Endothelial cell of umbilical vein (primary cell): Measurements from ENCODE around the gene LCE2A. TPM values are rescaled to one million over a fixed set of nuclear protein-coding genes. Genes with fewer than 3 reads are reported as not detected.

Experiments
- BruUV-seq: library from RNA; stranded (reverse); fragments of 400-500 nt; replicated peaks from 2 replicates; lab custom pipeline; 2021; lab: Mats Ljungman, UMichigan
- CTCF ChIA-PET: fragments of 300-600, 350-600 bp; sonication (Branson Sonifier 250); formaldehyde crosslinking; loops from one replicate; lab custom pipeline; 2021; ENCODE audit warnings: antibody characterized with exemption, inconsistent platforms; lab: Charles Lee
- POLR2A ChIA-PET: fragments of 300-600, 350-600 bp; sonication (Branson Sonifier 250); formaldehyde crosslinking; loops from one replicate; lab custom pipeline; 2021; ENCODE audit warnings: antibody characterized with exemption, inconsistent platforms; lab: Charles Lee
- DNase-seq: peaks from one replicate; pipeline ENCODE4 v3.0.0-alpha.2; 2011; ENCODE audit warnings: low read depth, low spot score
- FAIRE-seq: peaks from 2 replicates; lab custom pipeline; 2011; peaks lifted over from hg19 to GRCh38; lab: Jason Lieb, UNC
- H2AFZ ChIP-seq: 2 replicates; pipeline ENCODE4 v1.6.0; 2012; ENCODE audit warnings: low read depth, low read length, control low read depth, inconsistent platforms
- H3K27ac ChIP-seq: 2 replicates; pipeline ENCODE4 v1.5.1; 2011; ENCODE audit warnings: low read depth, mild to moderate bottlenecking, control low read depth, low read length, moderate library complexity; ENCODE audit not compliant: insufficient read depth
- H3K27me3 ChIP-seq, 2 experiments: 2 replicates each; pipeline versions ENCODE4 v1.6.0 to v1.6.1; 2011; ENCODE audit warnings: low read length in 2 of 2, mixed read lengths in 1 of 2; ENCODE audit not compliant: control insufficient read depth in 2 of 2, insufficient read depth in 2 of 2
- H3K36me3 ChIP-seq, 2 experiments: 2 replicates in 1 of 2; 3 replicates in 1 of 2; pipeline ENCODE4 v1.5.1; 2011; ENCODE audit warnings: low read length in 2 of 2, mild to moderate bottlenecking in 1 of 2, moderate library complexity in 1 of 2; ENCODE audit not compliant: control insufficient read depth in 2 of 2, insufficient read depth in 2 of 2; ENCODE audit errors: extremely low read depth in 1 of 2
- H3K4me1 ChIP-seq: 3 replicates; pipeline ENCODE4 v1.5.1; 2011; ENCODE audit warnings: mild to moderate bottlenecking, low read length; ENCODE audit not compliant: control insufficient read depth, insufficient read depth; ENCODE audit errors: extremely low read depth
- H3K4me2 ChIP-seq: 2 replicates; pipeline ENCODE4 v1.6.1; 2011; ENCODE audit warnings: low read length, control low read depth, mixed read lengths; ENCODE audit not compliant: insufficient read depth
- H3K4me3 ChIP-seq, 3 experiments: fragments of 200-600 bp in 1 of 3; sonication (generic), shearing (Covaris generic) in 1 of 3; replicated peaks in 1 of 3; 2 replicates each; pipeline ENCODE4 v1.5.1; 2011 to 2016; ENCODE audit warnings: control low read depth in 3 of 3, low read length in 3 of 3, mild to moderate bottlenecking in 2 of 3, inconsistent platforms in 1 of 3, low read depth in 1 of 3, moderate library complexity in 1 of 3; ENCODE audit not compliant: insufficient read depth in 1 of 3
- H3K79me2 ChIP-seq: 2 replicates; pipeline ENCODE4 v1.6.0; 2012; ENCODE audit warnings: low read length, inconsistent platforms; ENCODE audit not compliant: control insufficient read depth, insufficient read depth
- H3K9ac ChIP-seq: replicated peaks from 2 replicates; pipeline ENCODE3; 2011; ENCODE audit warnings: low read length, control low read depth; ENCODE audit not compliant: insufficient read depth; ENCODE audit errors: extremely low read depth
- H3K9me1 ChIP-seq: replicated peaks from 3 replicates; pipeline ENCODE4 v1.6.0; 2011; ENCODE audit warnings: mild to moderate bottlenecking, low read length; ENCODE audit not compliant: control insufficient read depth, insufficient read depth; ENCODE audit errors: extremely low read depth
- H3K9me3 ChIP-seq: replicated peaks from 2 replicates; pipeline ENCODE4 v1.5.1; 2012; ENCODE audit warnings: low read length, inconsistent platforms; ENCODE audit not compliant: control insufficient read depth, insufficient read depth
- H4K20me1 ChIP-seq: replicated peaks from 2 replicates; pipeline ENCODE3; 2011; ENCODE audit warnings: mild to moderate bottlenecking, low read length; ENCODE audit not compliant: control insufficient read depth, insufficient read depth; ENCODE audit errors: extremely low read depth
- EZH2 ChIP-seq: IDR thresholded peaks from 2 replicates; pipeline ENCODE4 v1.6.1; 2012; ENCODE audit warnings: borderline replicate concordance, low read depth, mild to moderate bottlenecking, moderate library complexity, low read length, inconsistent platforms; ENCODE audit not compliant: severe bottlenecking
- FOS ChIP-seq: IDR thresholded peaks from 2 replicates; pipeline ENCODE4 v1.6.1; 2011; ENCODE audit warnings: mild to moderate bottlenecking, low read length, moderate library complexity, borderline replicate concordance; ENCODE audit not compliant: insufficient read depth
- GATA2 ChIP-seq: IDR thresholded peaks from 2 replicates; pipeline ENCODE4 v1.7.0; 2011; ENCODE audit warnings: low read depth, mild to moderate bottlenecking, moderate library complexity, mixed read lengths, low read length; ENCODE audit not compliant: insufficient read length, insufficient read depth
- JUN ChIP-seq: IDR thresholded peaks from 2 replicates; pipeline ENCODE4 v1.6.1; 2011; ENCODE audit warnings: borderline replicate concordance, low read depth; ENCODE audit not compliant: insufficient read length, insufficient read depth
- MYC ChIP-seq: IDR thresholded peaks from one replicate; pipeline ENCODE4 v1.6.1; 2011; ENCODE audit warnings: mild to moderate bottlenecking, low read depth, low read length
- POLR2A ChIP-seq: IDR thresholded peaks from 2 replicates; pipeline ENCODE4 v1.6.1; 2012; ENCODE audit warnings: low read depth, mild to moderate bottlenecking, control low read depth, low read length
- POLR2AphosphoS5 ChIP-seq: IDR thresholded peaks from 2 replicates; pipeline ENCODE4 v1.6.1; 2012; ENCODE audit warnings: low read depth, mild to moderate bottlenecking, control low read depth, low read length, moderate library complexity; ENCODE audit not compliant: insufficient read depth
- dilution Hi-C: fragments of 300-500 bp; cut with MboI; formaldehyde crosslinking; loops from one replicate; pipeline ENCODE4 v1.15.0; 2019; ENCODE audit warnings: low sequenced_read_pairs; ENCODE audit not compliant: extremely low pct_ligation_motif_present
- intact Hi-C: fragments of 100-400 bp; cut with micrococcal nuclease; formaldehyde crosslinking; loops from one replicate; pipeline ENCODE4 v1.10.0; 2022
- polyA plus RNA-seq, 4 experiments: library from polyadenylated mRNA; depleted of rRNA in 3 of 4; stranded (reverse) in 3 of 4; unstranded in 1 of 4; fragments of >200 nt; gene quantifications; 2 replicates each; pipeline versions ENCODE4 v1.2.1 to v1.2.3, GENCODE V29; 2011 to 2012; ENCODE audit warnings: missing spikeins in 1 of 4
- total RNA-seq: library from RNA; stranded (reverse); gene quantifications from 2 replicates; pipeline ENCODE4 v1.2.3, GENCODE V29; 2021
- TF ChIP-seq, protein P1 (sequence below): IDR thresholded peaks from 2 replicates; pipeline ENCODE4 v1.6.1; 2011; ENCODE audit not compliant: insufficient read depth, insufficient read length
- TF ChIP-seq, protein P2 (sequence below), 2 donors: IDR thresholded peaks; 1 replicate in 1 of 2; 2 replicates in 1 of 2; pipeline ENCODE4 v1.5.1; 2011; ENCODE audit warnings: low read length in 2 of 2, mild to moderate bottlenecking in 2 of 2, moderate library complexity in 2 of 2, control low read depth in 1 of 2, inconsistent platforms in 1 of 2, low read depth in 1 of 2; ENCODE audit not compliant: insufficient read depth in 1 of 2; ENCODE audit errors: extremely low read depth in 1 of 2

The LCE2A gene
- total and polyA plus RNA-seq, 2 donors (not counting 3 experiments of a cell fraction or from before 2014, with no cell fraction given) = not detected

DNA sequence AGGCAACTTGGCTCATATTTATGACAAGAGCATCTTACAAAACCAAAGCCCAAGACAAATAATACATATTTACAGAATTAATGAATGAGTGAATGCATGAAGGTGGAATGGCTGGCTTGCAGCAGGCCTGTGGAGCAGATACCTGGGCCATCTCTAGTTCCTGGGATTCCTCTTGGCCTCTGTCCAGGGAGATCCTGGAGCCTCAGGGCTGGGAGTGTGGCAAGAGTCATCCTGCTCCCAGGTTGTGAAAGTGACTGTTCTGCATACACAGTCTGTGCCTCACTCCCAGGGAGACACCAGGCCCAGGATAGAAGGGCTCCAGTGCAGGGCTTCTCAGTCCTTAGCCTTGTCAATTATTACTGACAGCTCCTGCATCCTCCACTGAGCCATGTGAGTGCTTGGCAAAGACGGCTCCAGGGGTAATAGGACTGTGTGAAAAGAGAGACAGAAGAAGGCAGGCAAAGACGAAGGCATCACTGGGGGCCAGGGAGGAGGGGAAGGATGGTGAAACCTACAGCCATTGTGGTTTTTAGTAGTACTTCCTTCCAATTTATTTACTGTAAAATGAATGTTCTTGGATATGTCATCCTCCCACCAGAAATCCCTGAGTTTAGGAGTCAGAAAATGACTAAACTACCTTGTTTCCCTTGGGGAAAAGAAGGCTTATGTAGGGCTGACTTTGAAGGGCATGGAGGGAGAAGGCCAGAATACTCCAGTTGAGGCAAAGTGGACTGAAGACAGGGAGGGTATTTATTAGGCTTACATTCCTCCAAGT lies 45.4 kb downstream of the LCE2A start:
- Histone ChIP-seq H3K4me1 (no peaks in the 10 kb centered on the region), H3K27ac (no peak overlapping the region), H4K20me1 (no peaks in the 10 kb centered on the region), H3K27me3 (no peaks in the 10 kb centered on the region), H3K9me3 (no peaks in the 10 kb centered on the region), H3K4me2 (no peak overlapping the region), H3K79me2 (no peaks in the 10 kb centered on the region), H3K4me3 (no peak overlapping the region), H3K9me1 (no peaks in the 10 kb centered on the region), H3K36me3 (no peaks in the 10 kb centered on the region), H3K9ac (no peak overlapping the region), H2AFZ (no peak overlapping the region)
- DNase-seq = no peak
- no peak for FAIRE-seq
- CTCF ChIA-PET = no interaction called here
- dilution Hi-C loops (no loop called here), intact Hi-C loops (no loop called here)
- no TSS peak for BruUV-seq
- TF ChIP-seq, protein P1, sequence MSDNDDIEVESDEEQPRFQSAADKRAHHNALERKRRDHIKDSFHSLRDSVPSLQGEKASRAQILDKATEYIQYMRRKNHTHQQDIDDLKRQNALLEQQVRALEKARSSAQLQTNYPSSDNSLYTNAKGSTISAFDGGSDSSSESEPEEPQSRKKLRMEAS = no peak
- no peak for TF ChIP-seq FOS
- no peak for TF ChIP-seq MYC
- no peak for TF ChIP-seq JUN
- no peak for TF ChIP-seq POLR2A
- no peak for TF ChIP-seq POLR2AphosphoS5
- TF ChIP-seq EZH2 = no peak
- TF ChIP-seq GATA2 = no peak
- TF ChIP-seq, protein P2, sequence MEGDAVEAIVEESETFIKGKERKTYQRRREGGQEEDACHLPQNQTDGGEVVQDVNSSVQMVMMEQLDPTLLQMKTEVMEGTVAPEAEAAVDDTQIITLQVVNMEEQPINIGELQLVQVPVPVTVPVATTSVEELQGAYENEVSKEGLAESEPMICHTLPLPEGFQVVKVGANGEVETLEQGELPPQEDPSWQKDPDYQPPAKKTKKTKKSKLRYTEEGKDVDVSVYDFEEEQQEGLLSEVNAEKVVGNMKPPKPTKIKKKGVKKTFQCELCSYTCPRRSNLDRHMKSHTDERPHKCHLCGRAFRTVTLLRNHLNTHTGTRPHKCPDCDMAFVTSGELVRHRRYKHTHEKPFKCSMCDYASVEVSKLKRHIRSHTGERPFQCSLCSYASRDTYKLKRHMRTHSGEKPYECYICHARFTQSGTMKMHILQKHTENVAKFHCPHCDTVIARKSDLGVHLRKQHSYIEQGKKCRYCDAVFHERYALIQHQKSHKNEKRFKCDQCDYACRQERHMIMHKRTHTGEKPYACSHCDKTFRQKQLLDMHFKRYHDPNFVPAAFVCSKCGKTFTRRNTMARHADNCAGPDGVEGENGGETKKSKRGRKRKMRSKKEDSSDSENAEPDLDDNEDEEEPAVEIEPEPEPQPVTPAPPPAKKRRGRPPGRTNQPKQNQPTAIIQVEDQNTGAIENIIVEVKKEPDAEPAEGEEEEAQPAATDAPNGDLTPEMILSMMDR (IDR thresholded peaks at IDR 0.05; ENCODE audit: extremely low read depth in 1 of 2, insufficient read depth in 1 of 2, low read depth in 1 of 2, low read length in 2 of 2) = no peak
- POLR2A ChIA-PET = no interaction called here
